Measurements from ENCODE around the gene EPM2AIP1.

EPM2AIP1 gene

DNA sequence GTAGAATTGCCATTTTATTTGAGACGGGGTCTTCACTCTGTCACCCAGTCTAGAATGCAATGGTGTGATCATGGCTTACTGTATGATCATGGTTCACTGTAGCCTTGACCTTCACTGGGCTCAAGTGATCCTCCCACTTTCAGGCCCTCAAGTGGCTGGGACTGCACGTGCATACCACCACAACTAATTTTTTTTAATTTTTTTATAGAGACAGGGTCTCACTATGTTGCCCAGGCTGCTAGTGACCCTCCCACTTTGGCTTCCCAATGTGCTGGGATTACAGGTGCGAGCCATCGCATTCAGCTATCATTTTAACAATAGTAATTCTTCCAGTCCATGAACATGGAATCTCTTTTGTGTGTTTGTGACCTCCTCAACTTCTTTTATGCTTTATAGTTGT is 11.9 kb downstream of the EPM2AIP1 start:
- TF ChIP-seq ZFX (IDR thresholded peaks at IDR 0.05; ENCODE audit: borderline replicate concordance): no peak
- TF ChIP-seq, protein P1, sequence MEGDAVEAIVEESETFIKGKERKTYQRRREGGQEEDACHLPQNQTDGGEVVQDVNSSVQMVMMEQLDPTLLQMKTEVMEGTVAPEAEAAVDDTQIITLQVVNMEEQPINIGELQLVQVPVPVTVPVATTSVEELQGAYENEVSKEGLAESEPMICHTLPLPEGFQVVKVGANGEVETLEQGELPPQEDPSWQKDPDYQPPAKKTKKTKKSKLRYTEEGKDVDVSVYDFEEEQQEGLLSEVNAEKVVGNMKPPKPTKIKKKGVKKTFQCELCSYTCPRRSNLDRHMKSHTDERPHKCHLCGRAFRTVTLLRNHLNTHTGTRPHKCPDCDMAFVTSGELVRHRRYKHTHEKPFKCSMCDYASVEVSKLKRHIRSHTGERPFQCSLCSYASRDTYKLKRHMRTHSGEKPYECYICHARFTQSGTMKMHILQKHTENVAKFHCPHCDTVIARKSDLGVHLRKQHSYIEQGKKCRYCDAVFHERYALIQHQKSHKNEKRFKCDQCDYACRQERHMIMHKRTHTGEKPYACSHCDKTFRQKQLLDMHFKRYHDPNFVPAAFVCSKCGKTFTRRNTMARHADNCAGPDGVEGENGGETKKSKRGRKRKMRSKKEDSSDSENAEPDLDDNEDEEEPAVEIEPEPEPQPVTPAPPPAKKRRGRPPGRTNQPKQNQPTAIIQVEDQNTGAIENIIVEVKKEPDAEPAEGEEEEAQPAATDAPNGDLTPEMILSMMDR (IDR thresholded peaks at IDR 0.05): no peak
- H3K27ac ChIP-seq: no peak overlapping the region

DNA sequence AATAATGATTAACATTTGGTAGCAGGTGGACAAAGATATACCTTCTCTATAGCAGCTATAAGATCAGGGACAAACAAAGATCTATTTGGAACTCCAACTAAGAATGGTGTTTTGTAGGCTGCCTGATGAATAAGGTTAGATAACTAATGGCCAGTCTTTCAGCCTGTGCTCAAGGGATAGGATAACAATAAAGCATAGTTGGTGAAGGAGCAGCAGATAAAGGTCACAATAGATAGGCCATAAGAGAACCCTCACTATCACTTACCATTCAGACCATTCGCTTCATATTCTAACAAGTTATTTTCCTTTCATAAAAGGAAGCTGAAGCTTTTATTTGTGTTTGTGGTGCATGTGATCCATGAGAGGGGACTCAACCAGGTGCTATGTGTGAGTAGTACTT is 19.8 kb downstream of the EPM2AIP1 start:
- TF ChIP-seq, protein P1 (IDR thresholded peaks at IDR 0.05): no peak

DNA sequence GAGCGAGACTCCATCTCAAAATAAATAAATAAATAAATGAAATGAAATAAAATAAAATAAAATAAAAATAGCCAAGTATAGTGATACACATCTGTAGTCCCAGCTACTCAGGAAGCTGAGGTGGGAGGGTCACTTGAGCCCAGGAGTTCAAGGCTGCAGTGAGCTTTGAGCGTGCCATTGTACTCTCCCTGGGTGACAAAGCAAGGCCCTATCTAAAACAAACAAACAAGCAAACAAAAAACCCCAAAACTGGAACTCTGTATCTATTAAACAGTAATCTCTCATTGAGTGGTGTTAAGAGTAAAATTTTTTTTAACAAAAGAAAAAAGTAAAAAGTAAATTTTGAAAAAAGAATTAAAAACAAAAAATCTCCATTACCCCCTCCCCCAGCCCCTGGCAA is 20.8 kb downstream of the EPM2AIP1 start:
- no peak overlapping the region for H3K27ac ChIP-seq
- TF ChIP-seq ZFX (IDR thresholded peaks at IDR 0.05; ENCODE audit: borderline replicate concordance): no peak
- TF ChIP-seq, protein P1 (IDR thresholded peaks at IDR 0.05): no peak

More for the DNA sequence above, 19.8 kb downstream of the EPM2AIP1 start:
- no peak overlapping the region for H3K27ac ChIP-seq

DNA sequence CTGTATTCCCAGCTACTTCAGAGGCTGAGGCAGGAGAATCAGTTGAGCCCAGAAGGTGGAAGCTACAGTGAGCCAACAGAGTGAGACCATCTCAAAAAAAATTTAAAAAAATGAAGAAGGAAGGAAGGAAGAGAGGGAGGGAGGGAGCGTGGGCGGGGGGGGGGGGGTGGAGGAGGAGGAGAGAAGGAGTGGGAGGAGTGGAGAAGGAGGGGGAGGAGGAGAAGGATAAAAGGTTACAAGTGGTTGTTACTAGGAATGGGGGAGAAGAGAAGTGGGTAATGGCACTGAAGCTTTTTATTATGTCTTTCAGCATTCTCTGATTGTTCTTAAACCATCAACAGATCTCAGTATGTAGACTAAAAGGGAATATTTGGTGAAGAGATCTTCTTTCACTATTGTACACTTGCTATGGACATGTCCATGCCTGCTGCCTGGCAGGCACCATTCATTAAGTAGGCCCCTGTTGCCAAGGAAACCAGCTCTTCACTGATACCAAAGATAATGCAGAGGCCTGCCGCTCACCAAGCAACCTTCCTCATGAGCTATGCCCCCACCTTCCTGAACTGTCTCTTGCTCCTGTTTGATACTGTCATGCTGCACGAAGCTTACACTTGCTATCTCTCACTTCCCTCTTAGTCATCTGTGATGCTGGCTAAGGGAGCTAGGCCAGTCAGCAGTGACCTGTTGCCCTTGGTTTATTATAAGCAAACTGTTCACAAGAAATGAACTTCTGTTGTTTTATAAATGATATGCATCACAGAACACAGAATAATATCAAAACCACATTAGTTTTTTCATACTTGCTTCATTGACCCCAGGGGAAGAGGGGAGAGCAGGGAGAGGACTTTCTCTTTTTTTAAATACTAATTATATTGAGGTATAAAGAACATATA is 23.1 kb downstream of the EPM2AIP1 start:
- no peak for TF ChIP-seq ZFX (IDR thresholded peaks at IDR 0.05; ENCODE audit: borderline replicate concordance)
- TF ChIP-seq, protein P1 (IDR thresholded peaks at IDR 0.05): no peak
- H3K27ac ChIP-seq: peak overlapping the region; percentile 2; the same call in 1 of the 2 replicates

DNA sequence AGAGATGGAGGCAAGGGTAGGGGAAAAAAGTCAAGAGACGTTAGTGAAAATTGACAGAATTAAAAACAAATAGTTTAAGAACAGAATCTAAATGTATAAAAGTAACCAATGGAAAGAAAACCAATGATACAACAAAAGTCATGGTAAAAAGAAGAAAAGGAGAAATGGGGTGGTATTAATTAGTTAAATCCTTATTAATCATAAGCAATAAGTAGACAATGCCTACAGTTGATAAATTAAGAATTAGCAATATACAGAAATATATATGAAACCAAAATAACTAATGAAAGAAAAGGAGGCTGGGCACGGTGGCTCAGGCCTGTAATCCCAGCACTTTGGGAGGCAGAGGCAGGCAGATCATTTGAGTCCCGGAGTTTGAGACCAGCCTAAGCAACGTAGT is 23.8 kb downstream of the EPM2AIP1 start:
- no peak overlapping the region for H3K27ac ChIP-seq
- TF ChIP-seq, protein P1 (IDR thresholded peaks at IDR 0.05): no peak
- TF ChIP-seq ZFX (IDR thresholded peaks at IDR 0.05; ENCODE audit: borderline replicate concordance): no peak

DNA sequence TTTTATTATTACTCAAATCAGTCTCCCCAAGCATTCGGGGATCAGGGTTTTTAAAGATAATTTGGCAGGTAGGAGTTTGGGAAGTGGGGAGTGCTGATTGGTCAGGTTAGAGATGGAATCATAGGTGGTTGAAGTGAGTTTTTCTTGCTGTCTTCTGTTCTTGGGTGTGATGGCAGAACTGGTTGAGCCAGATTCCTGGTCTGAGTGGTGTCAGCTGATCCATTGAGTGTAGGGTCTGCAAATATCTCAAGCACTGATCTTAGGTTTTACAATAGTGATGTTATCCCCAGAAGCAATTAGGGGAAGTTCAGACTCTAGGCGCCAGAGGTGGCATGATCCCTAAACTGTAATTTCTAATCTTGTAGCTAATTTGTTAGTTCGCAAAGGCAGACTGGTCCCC is 27.5 kb downstream of the EPM2AIP1 start:
- TF ChIP-seq ZFX (IDR thresholded peaks at IDR 0.05; ENCODE audit: borderline replicate concordance): no peak
- TF ChIP-seq, protein P1 (IDR thresholded peaks at IDR 0.05): no peak

DNA sequence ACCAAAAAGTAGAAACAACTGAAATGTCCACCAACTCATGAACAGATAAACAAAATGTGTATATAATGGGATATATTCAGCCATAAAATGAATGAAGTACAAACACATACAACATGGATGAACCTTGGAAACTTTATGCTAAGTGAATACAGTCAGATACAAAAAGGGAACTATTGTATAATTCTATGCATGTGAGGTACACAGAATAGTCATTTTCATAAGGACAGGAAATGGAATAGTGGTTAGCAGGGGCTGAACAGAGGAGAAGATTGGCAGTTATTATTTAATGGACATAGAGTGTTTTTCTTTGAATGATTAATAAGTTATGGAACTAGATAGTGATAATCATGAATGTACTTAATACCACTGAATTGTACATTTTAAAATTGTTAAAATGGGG is 28.1 kb downstream of the EPM2AIP1 start:
- H3K27ac ChIP-seq: no peak overlapping the region
- TF ChIP-seq ZFX (IDR thresholded peaks at IDR 0.05; ENCODE audit: borderline replicate concordance): no peak
- TF ChIP-seq, protein P1 (IDR thresholded peaks at IDR 0.05): no peak

More for the DNA sequence above, 27.5 kb downstream of the EPM2AIP1 start:
- no peak overlapping the region for H3K27ac ChIP-seq
